ENCODE measurements around the gene CHD3. TPM values are rescaled to one million over a fixed set of nuclear protein-coding genes. Genes with fewer than 3 reads are reported as not detected.

Gene CHD3
- total RNA-seq, 1 donor from 2014 or later: 93.0 TPM

- DNase-seq: no peak
- intact Hi-C loops (cut with DNase I): loop anchor here (5.0 kb wide), 1 partner anchor 82 kb away; no protein-coding TSS in a partner anchor
- TF ChIP-seq CTCF (IDR thresholded peaks at IDR 0.05): no peak
- Histone ChIP-seq H3K4me1 (peaks cover 11% of the 10 kb centered on the region), H3K27me3 (no peaks in the 10 kb centered on the region), H3K4me3 (no peak overlapping the region), H3K9me3 (no peaks in the 10 kb centered on the region), H3K27ac (no peak overlapping the region), H3K36me3 (peaks cover 72% of the 10 kb centered on the region)
- ATAC-seq: no peak
Observed at GRCh38 chr17:7910281-7910680, 21.7 kb downstream of the CHD3 start.

GRCh38 chr17:7910711-7911110 is 22.1 kb downstream of the CHD3 start:
- H3K36me3 ChIP-seq: peaks cover 67% of the 10 kb centered on the region
- intact Hi-C loops (cut with DNase I): loop anchor here (5.0 kb wide), 1 partner anchor 82 kb away; no protein-coding TSS in a partner anchor
- DNase-seq (no peak), ATAC-seq (no peak)
- peaks cover 11% of the 10 kb centered on the region for H3K4me1 ChIP-seq
- H3K9me3 ChIP-seq: no peaks in the 10 kb centered on the region
- no peak overlapping the region for H3K27ac ChIP-seq
- TF ChIP-seq CTCF (IDR thresholded peaks at IDR 0.05): no peak
- H3K27me3 ChIP-seq: no peaks in the 10 kb centered on the region
- no peak overlapping the region for H3K4me3 ChIP-seq

GRCh38 chr17:7911116-7911515 is 22.5 kb downstream of the CHD3 start:
- no peak overlapping the region for H3K4me3 ChIP-seq
- H3K4me1 ChIP-seq: peaks cover 11% of the 10 kb centered on the region
- no peak for TF ChIP-seq CTCF (IDR thresholded peaks at IDR 0.05)
- intact Hi-C loops (cut with DNase I): loop anchor here (5.0 kb wide), 1 partner anchor 81 kb away; no protein-coding TSS in a partner anchor
- ATAC-seq (no peak), DNase-seq (no peak)
- H3K27me3 ChIP-seq: no peaks in the 10 kb centered on the region
- H3K36me3 ChIP-seq: peaks cover 63% of the 10 kb centered on the region
- no peak overlapping the region for H3K27ac ChIP-seq
- no peaks in the 10 kb centered on the region for H3K9me3 ChIP-seq

GRCh38 chr17:7912927-7913524 is 24.4 kb downstream of the CHD3 start:
- intact Hi-C loops (cut with DNase I): loop anchor here (5.0 kb wide), 1 partner anchor 79 kb away; no protein-coding TSS in a partner anchor
- Histone ChIP-seq H3K27me3 (no peaks in the 10 kb centered on the region), H3K9me3 (no peaks in the 10 kb centered on the region), H3K4me3 (no peak overlapping the region), H3K4me1 (peaks cover 22% of the 10 kb centered on the region), H3K27ac (no peak overlapping the region), H3K36me3 (peaks cover 44% of the 10 kb centered on the region)
- ATAC-seq (peak; percentile 25), DNase-seq (no peak)
- peak; percentile 69 for TF ChIP-seq CTCF (IDR thresholded peaks at IDR 0.05)

- Histone ChIP-seq H3K27me3 (no peaks in the 10 kb centered on the region), H3K4me1 (peaks cover 22% of the 10 kb centered on the region), H3K9me3 (no peaks in the 10 kb centered on the region), H3K36me3 (peaks cover 22% of the 10 kb centered on the region), H3K27ac (peak overlapping the region; percentile 95), H3K4me3 (peak overlapping the region; percentile 62)
- DNase-seq (no peak), ATAC-seq (no peak)
- TF ChIP-seq CTCF (IDR thresholded peaks at IDR 0.05): no peak
- intact Hi-C loops (cut with DNase I): no loop called here
Observed at GRCh38 chr17:7915179-7915610, 26.6 kb downstream of the CHD3 start.

All from upper lobe of right lung (tissue), 1 donor.